Upper lobe of right lung (tissue), 1 donor: ENCODE measurements around the gene TRABD2A. TPM values are rescaled to one million over a fixed set of nuclear protein-coding genes. Genes with fewer than 3 reads are reported as not detected.
"Not testable (repeated sequence)": the region's sequence is repeated elsewhere in the genome, so short reads cannot be mapped to it uniquely, and the experiment has no call there.

Source experiments
- ATAC-seq: fragments of 200-7000 bp; cut with Tn5 transposase; one replicate; pipeline ENCODE4 v1.9.1; 2020; ENCODE audit warnings: mild to moderate bottlenecking, moderate library complexity
- DNase-seq: peaks from one replicate; pipeline ENCODE4 v3.0.0-alpha.2; 2020
- H3K27ac ChIP-seq: fragments of 200-600 bp; one replicate; pipeline ENCODE4 v1.8.0; 2022
- H3K27me3 ChIP-seq: fragments of 200-600 bp; one replicate; pipeline ENCODE4 v1.8.0; 2022; ENCODE audit warnings: mild to moderate bottlenecking
- H3K36me3 ChIP-seq: fragments of 200-600 bp; one replicate; pipeline ENCODE4 v1.8.0; 2022
- H3K4me1 ChIP-seq: fragments of 200-600 bp; one replicate; pipeline ENCODE4 v1.8.0; 2022
- H3K4me3 ChIP-seq: fragments of 200-600 bp; one replicate; pipeline ENCODE4 v1.8.0; 2022; ENCODE audit warnings: mild to moderate bottlenecking
- H3K9me3 ChIP-seq: fragments of 200-600 bp; one replicate; pipeline ENCODE4 v1.8.0; 2022
- CTCF ChIP-seq: fragments of 200-600 bp; IDR thresholded peaks from one replicate; pipeline ENCODE4 v1.8.0; 2022; ENCODE audit warnings: antibody characterized with exemption
- intact Hi-C: fragments of 100-400 bp; cut with DNase I; formaldehyde crosslinking; loops from one replicate; pipeline ENCODE4 v1.11.0; 2022
- total RNA-seq: library from RNA; stranded (reverse); fragmentation: NEBNext Ultra II Directional; extraction: Animal tissue kit (Norgen Biotek cat#: 25700); gene quantifications from one replicate; pipeline ENCODE4 v1.2.1, GENCODE V29; 2021
- donor health status: DM: no; HTN: yes; CAD: no; lungs with severe emphysema.

Gene TRABD2A
- total RNA-seq, 1 donor from 2014 or later: 6.5 TPM

- no peak overlapping the region for H3K4me3 ChIP-seq
- H3K27ac ChIP-seq: no peak overlapping the region
- no peaks in the 10 kb centered on the region for H3K27me3 ChIP-seq
- no peaks in the 10 kb centered on the region for H3K36me3 ChIP-seq
- ATAC-seq (no peak), DNase-seq (no peak)
- peaks cover 7% of the 10 kb centered on the region for H3K4me1 ChIP-seq
- intact Hi-C loops: no loop called here
- TF ChIP-seq CTCF: no peak
- no peaks in the 10 kb centered on the region for H3K9me3 ChIP-seq
These were observed 5.7 kb downstream of the TRABD2A start for GRCh38 chr2:84875213-84875560.

GRCh38 chr2:84874381-84875212 is 6.3 kb downstream of the TRABD2A start:
- intact Hi-C loops: no loop called here
- DNase-seq: no peak

GRCh38 chr2:84873350-84873749 is 7.5 kb downstream of the TRABD2A start:
- Histone ChIP-seq H3K27ac (no peak overlapping the region), H3K36me3 (no peaks in the 10 kb centered on the region), H3K27me3 (no peaks in the 10 kb centered on the region), H3K9me3 (no peaks in the 10 kb centered on the region), H3K4me3 (no peak overlapping the region), H3K4me1 (no peaks in the 10 kb centered on the region)
- DNase-seq: no peak
- intact Hi-C loops: no loop called here
- TF ChIP-seq CTCF: no peak
- no peak for ATAC-seq

More at GRCh38 chr2:84874381-84875212, 6.3 kb downstream of the TRABD2A start:
- no peak overlapping the region for H3K27ac ChIP-seq
- peaks cover 1% of the 10 kb centered on the region for H3K4me1 ChIP-seq
- no peak for TF ChIP-seq CTCF
- H3K36me3 ChIP-seq: no peaks in the 10 kb centered on the region
- ATAC-seq: no peak
- no peak overlapping the region for H3K4me3 ChIP-seq
- H3K27me3 ChIP-seq: no peaks in the 10 kb centered on the region
- no peaks in the 10 kb centered on the region for H3K9me3 ChIP-seq

GRCh38 chr2:84872691-84873090 is 8.2 kb downstream of the TRABD2A start:
- ATAC-seq, H3K27ac ChIP-seq, H3K4me1 ChIP-seq, intact Hi-C loops, H3K36me3 ChIP-seq, DNase-seq, H3K9me3 ChIP-seq, H3K4me3 ChIP-seq, H3K27me3 ChIP-seq: not testable (repeated sequence)

GRCh38 chr2:84870306-84870705 is 10.6 kb downstream of the TRABD2A start:
- intact Hi-C loops: no loop called here
- no peak overlapping the region for H3K4me3 ChIP-seq
- H3K9me3 ChIP-seq: no peaks in the 10 kb centered on the region
- DNase-seq (no peak), ATAC-seq (no peak)
- H3K4me1 ChIP-seq: no peaks in the 10 kb centered on the region
- no peaks in the 10 kb centered on the region for H3K36me3 ChIP-seq
- TF ChIP-seq CTCF: no peak
- H3K27me3 ChIP-seq: no peaks in the 10 kb centered on the region
- H3K27ac ChIP-seq: no peak overlapping the region

GRCh38 chr2:84868327-84868726 is 12.6 kb downstream of the TRABD2A start:
- intact Hi-C loops: loop anchor here (10.0 kb wide), 1 partner anchor 374 kb away; no protein-coding TSS in a partner anchor
- not testable (repeated sequence) for ATAC-seq, H3K27ac ChIP-seq, H3K27me3 ChIP-seq, H3K4me3 ChIP-seq, H3K9me3 ChIP-seq, H3K4me1 ChIP-seq, H3K36me3 ChIP-seq, DNase-seq
